Fibroblast of skin of abdomen (primary cell): ENCODE measurements around the gene ZKSCAN8.

ENCODE experiments used
- DNase-seq: peaks from one replicate; pipeline ENCODE4 v3.0.0-alpha.2; 2013

Gene ZKSCAN8

GRCh38 chr6:28206928-28207509, 65.3 kb downstream of the ZKSCAN8 start:
- no peak for DNase-seq

- DNase-seq = no peak
Measured at GRCh38 chr6:28207510-28208110, 65.9 kb downstream of the ZKSCAN8 start.

- DNase-seq = no peak
Measured at GRCh38 chr6:28208111-28208659, 66.5 kb downstream of the ZKSCAN8 start.
